Activated naive CD4-positive, alpha-beta T cell treated with anti-CD3 and anti-CD28 coated beads, Interleukin-2, amount 10 ng/mL, durations not matched to agents 5 hours and 36 hours (primary cell): ENCODE measurements around the gene KRTAP26-1. TPM values are rescaled to one million over a fixed set of nuclear protein-coding genes. Genes with fewer than 3 reads are reported as not detected.

ENCODE experiments used
- total RNA-seq, 2 experiments: library from RNA; stranded (reverse); gene quantifications; one replicate each; pipeline ENCODE4 v1.2.3, GENCODE V29; 2021

Gene KRTAP26-1
- total RNA-seq, result not detected

GRCh38 chr21:30320215-30320614, at the start of gene KRTAP26-1:
TSS of gene KRTAP26-1 (minus strand) at chr21:30320315. CDS start at chr21:30320035, 280 bp downstream.

GRCh38 chr21:30348506-30348905, 28.4 kb upstream of the KRTAP26-1 start, which contains the start of gene KRTAP23-1:
TSS of gene KRTAP23-1 (minus strand) at chr21:30348606. CDS start at chr21:30348606, 0 bp downstream.

DNA sequence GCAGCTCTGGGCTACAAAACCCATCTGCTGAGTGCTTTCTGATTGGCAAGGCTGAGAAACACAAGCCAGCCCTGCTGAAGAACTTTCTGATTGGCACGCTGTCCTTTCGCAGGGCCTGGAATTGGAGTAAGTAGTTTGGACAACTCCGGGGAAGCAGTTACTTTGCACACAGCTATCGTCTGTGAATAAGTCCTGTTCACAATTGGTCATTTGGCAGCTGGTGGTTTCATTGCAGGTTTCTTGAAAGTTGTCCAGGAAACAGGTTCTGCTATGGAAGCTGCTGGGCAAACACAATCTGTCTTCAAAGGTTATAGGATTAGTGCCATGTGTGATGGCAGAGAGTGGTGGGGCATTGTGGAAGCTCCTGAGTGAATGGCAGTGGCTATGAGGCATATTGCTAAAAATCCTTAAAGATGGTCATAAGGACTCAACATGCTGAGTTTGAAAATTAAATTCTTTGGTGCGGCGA, 17.2 kb upstream of the KRTAP26-1 start, which contains the start of gene KRTAP27-1:
Gene KRTAP27-1, minus strand, starts transcription at position 419 of the 469 bp plus-strand sequence. Its CDS starts 26 bp downstream, at position 393.

DNA sequence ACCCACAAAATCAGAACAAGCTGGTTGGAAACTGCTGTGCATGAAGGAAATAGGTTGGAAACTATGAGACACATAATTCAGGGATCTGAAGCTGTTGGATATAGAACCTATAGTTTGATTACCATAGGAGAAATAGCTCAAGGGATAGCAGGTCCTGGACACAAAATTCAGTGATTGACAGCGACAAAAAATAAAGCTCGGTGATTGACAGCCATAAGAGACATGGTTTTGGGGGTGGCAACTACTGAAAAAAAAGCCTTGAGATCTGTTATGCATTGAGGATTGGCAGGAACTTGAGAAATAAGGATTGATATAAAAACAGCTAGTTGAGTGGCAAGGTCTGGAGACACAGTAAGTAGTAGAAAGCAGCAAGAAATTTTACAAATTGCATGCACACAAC, 30.9 kb downstream of the KRTAP26-1 start, which contains the start of gene KRTAP25-1:
Gene KRTAP25-1, minus strand, starts transcription at position 300 of the 400 bp plus-strand sequence. Its CDS starts 24 bp downstream, at position 276.

DNA sequence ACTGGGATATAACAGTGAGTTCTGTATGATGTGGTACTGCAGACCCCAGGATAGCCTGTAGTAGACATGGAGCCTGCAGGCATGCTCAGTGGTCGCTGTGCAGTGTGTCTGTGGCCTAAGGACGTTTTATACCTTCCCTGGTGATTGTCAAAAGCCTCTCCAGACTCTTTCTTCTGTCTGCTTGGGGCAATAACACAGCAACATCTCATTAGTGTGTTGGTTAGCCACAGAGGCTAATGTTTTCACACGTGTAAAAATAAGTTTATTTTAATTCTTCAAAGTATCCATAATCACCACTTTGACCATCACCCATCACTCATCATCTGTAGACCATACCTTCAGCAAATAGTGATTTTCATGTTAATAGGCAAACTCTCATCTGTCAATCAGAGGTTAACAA, 37.3 kb downstream of the KRTAP26-1 start, which contains the start of gene KRTAP24-1:
Gene KRTAP24-1, minus strand, starts transcription at position 101 of the 400 bp plus-strand sequence. Its CDS starts 18 bp downstream, at position 83.

Other genes starting within 250 kb of the KRTAP26-1 start
- not detected for gene CLDN17, start 153.5 kb downstream of the KRTAP26-1 start, total RNA-seq
- gene CLDN8, start 104.2 kb downstream of the KRTAP26-1 start, total RNA-seq, result not detected
- gene KRTAP24-1, start 37.4 kb downstream of the KRTAP26-1 start, total RNA-seq, result not detected
- not detected for gene KRTAP25-1, start 30.8 kb downstream of the KRTAP26-1 start, total RNA-seq
- gene KRTAP27-1, start 17.4 kb upstream of the KRTAP26-1 start, total RNA-seq, result not detected
- gene KRTAP23-1, start 28.3 kb upstream of the KRTAP26-1 start, total RNA-seq, result not detected
- not detected for gene KRTAP13-2, start 52.0 kb upstream of the KRTAP26-1 start, total RNA-seq
- not detected for gene KRTAP13-1, start 75.7 kb upstream of the KRTAP26-1 start, total RNA-seq
- gene KRTAP13-3, start 105.6 kb upstream of the KRTAP26-1 start, total RNA-seq, result not detected
- gene KRTAP13-4, start 109.9 kb upstream of the KRTAP26-1 start, total RNA-seq, result not detected
- gene KRTAP15-1, start 120.0 kb upstream of the KRTAP26-1 start, total RNA-seq, result not detected
- gene KRTAP19-1, start 160.1 kb upstream of the KRTAP26-1 start, total RNA-seq, result not detected
- not detected for gene KRTAP19-2, start 167.1 kb upstream of the KRTAP26-1 start, total RNA-seq
- gene KRTAP19-3, start 171.7 kb upstream of the KRTAP26-1 start, total RNA-seq, result not detected
- gene KRTAP19-4, start 176.8 kb upstream of the KRTAP26-1 start, total RNA-seq, result not detected
- not detected for gene KRTAP19-5, start 181.8 kb upstream of the KRTAP26-1 start, total RNA-seq
- not detected for gene KRTAP19-6, start 221.5 kb upstream of the KRTAP26-1 start, total RNA-seq
- gene KRTAP19-7, start 241.0 kb upstream of the KRTAP26-1 start, total RNA-seq, result not detected